Breast epithelium (tissue), 3 donors: Measurements from ENCODE around the gene CLTB.

ENCODE experiments used
- CTCF ChIP-seq, 3 donors: fragments of 450-650 bp; IDR thresholded peaks; one replicate each; pipeline ENCODE4 v1.5.1; 2016 to 2017; ENCODE audit warnings: antibody characterized with exemption in 3 of 3, mild to moderate bottlenecking in 3 of 3, moderate library complexity in 3 of 3
- POLR2A ChIP-seq: fragments of 450-650 bp; IDR thresholded peaks from one replicate; pipeline ENCODE4 v1.6.1; 2016; ENCODE audit warnings: antibody characterized with exemption, mild to moderate bottlenecking, moderate library complexity

GRCh38 chr5:176420972-176421544 lies 4.7 kb upstream of the CLTB start:
- TF ChIP-seq CTCF (IDR thresholded peaks at IDR 0.05) (no peak), POLR2A (no peak)
